Neural cell (in vitro differentiated cells): ENCODE results near the gene CLDN18.

Experiments used
- EP300 ChIP-seq: fragments of 450-650 bp; conservative IDR thresholded peaks from 2 replicates; pipeline ENCODE4 v1.6.1; 2014; ENCODE audit warnings: antibody characterized with exemption, mild to moderate bottlenecking, moderate library complexity; ENCODE audit not compliant: poor library complexity, severe bottlenecking
- EZH2 ChIP-seq: fragments of 200-600, 300-800 bp; shearing (Covaris generic), sonication (generic); IDR thresholded peaks from 2 replicates; pipeline ENCODE4 v1.6.1; 2014; ENCODE audit warnings: antibody characterized with exemption, low read length, borderline replicate concordance, mild to moderate bottlenecking; ENCODE audit not compliant: insufficient read depth, poor library complexity, severe bottlenecking
- MXI1 ChIP-seq: fragments of 450-650 bp; conservative IDR thresholded peaks from 2 replicates; pipeline ENCODE4 v1.6.1; 2014; ENCODE audit warnings: antibody characterized with exemption, mild to moderate bottlenecking; ENCODE audit not compliant: poor library complexity, severe bottlenecking
- POLR2AphosphoS5 ChIP-seq: IDR thresholded peaks from 2 replicates; pipeline ENCODE4 v1.6.1; 2012
- RAD21 ChIP-seq: fragments of 450-650 bp; conservative IDR thresholded peaks from 2 replicates; pipeline ENCODE4 v1.6.1; 2014; ENCODE audit warnings: antibody characterized with exemption, mild to moderate bottlenecking, moderate library complexity
- SMC3 ChIP-seq: fragments of 450-650 bp; conservative IDR thresholded peaks from 2 replicates; pipeline ENCODE4 v1.6.1; 2014; ENCODE audit warnings: antibody characterized with exemption, mild to moderate bottlenecking, moderate library complexity; ENCODE audit not compliant: poor library complexity
- TAF1 ChIP-seq: IDR thresholded peaks from 2 replicates; pipeline ENCODE4 v1.6.1; 2012; ENCODE audit warnings: low read depth
- TF ChIP-seq, protein P1 (sequence below): fragments of 450-650 bp; IDR thresholded peaks from 2 replicates; pipeline ENCODE4 v1.5.1; 2014; ENCODE audit warnings: antibody characterized with exemption, mild to moderate bottlenecking, moderate library complexity; ENCODE audit not compliant: poor library complexity, severe bottlenecking
- TF ChIP-seq, protein P2 (sequence below): IDR thresholded peaks from 2 replicates; pipeline ENCODE4 v1.6.1; 2012; ENCODE audit warnings: borderline replicate concordance

DNA sequence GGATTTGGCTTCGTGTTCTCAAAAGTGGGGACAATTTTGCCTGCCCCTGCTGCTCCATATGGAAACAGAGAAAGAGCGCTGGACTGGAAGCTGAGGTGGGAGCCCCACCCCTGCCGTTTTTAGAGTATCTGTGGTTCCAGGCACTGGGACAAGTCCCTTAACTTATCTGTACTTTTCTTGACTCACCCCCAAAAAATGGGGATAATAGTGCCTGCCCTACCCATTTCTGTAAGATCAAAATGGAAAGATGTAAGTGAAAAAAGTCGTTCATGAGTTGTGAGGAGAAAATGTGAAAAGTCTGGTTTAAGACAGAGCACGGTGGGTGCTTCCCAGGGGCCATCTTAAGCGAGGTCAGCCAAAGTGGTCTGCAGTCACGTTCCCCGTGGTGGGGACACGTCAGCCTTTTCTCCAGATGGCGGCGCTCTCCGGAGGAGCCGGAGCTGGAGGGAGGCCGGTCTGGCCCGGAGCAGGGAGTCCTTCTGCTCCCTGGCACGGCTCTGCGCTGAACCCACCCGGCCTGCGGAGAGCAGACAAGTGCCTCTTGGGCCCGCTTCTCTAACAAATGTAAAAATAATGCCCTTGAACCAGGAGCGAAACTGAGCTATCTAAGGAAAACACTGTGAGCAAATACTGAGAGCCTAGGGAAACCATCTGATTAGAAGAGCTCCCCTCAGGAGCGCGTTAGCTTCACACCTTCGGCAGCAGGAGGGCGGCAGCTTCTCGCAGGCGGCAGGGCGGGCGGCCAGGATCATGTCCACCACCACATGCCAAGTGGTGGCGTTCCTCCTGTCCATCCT, at the start of gene CLDN18:
- TF ChIP-seq SMC3, result no peak
- TF ChIP-seq, protein P1, sequence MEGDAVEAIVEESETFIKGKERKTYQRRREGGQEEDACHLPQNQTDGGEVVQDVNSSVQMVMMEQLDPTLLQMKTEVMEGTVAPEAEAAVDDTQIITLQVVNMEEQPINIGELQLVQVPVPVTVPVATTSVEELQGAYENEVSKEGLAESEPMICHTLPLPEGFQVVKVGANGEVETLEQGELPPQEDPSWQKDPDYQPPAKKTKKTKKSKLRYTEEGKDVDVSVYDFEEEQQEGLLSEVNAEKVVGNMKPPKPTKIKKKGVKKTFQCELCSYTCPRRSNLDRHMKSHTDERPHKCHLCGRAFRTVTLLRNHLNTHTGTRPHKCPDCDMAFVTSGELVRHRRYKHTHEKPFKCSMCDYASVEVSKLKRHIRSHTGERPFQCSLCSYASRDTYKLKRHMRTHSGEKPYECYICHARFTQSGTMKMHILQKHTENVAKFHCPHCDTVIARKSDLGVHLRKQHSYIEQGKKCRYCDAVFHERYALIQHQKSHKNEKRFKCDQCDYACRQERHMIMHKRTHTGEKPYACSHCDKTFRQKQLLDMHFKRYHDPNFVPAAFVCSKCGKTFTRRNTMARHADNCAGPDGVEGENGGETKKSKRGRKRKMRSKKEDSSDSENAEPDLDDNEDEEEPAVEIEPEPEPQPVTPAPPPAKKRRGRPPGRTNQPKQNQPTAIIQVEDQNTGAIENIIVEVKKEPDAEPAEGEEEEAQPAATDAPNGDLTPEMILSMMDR, result no peak
- no peak for TF ChIP-seq EZH2
- TF ChIP-seq POLR2AphosphoS5, result no peak
- no peak for TF ChIP-seq MXI1
- TF ChIP-seq EP300, result no peak
- TF ChIP-seq TAF1, result no peak
- no peak for TF ChIP-seq RAD21
- TF ChIP-seq, protein P2, sequence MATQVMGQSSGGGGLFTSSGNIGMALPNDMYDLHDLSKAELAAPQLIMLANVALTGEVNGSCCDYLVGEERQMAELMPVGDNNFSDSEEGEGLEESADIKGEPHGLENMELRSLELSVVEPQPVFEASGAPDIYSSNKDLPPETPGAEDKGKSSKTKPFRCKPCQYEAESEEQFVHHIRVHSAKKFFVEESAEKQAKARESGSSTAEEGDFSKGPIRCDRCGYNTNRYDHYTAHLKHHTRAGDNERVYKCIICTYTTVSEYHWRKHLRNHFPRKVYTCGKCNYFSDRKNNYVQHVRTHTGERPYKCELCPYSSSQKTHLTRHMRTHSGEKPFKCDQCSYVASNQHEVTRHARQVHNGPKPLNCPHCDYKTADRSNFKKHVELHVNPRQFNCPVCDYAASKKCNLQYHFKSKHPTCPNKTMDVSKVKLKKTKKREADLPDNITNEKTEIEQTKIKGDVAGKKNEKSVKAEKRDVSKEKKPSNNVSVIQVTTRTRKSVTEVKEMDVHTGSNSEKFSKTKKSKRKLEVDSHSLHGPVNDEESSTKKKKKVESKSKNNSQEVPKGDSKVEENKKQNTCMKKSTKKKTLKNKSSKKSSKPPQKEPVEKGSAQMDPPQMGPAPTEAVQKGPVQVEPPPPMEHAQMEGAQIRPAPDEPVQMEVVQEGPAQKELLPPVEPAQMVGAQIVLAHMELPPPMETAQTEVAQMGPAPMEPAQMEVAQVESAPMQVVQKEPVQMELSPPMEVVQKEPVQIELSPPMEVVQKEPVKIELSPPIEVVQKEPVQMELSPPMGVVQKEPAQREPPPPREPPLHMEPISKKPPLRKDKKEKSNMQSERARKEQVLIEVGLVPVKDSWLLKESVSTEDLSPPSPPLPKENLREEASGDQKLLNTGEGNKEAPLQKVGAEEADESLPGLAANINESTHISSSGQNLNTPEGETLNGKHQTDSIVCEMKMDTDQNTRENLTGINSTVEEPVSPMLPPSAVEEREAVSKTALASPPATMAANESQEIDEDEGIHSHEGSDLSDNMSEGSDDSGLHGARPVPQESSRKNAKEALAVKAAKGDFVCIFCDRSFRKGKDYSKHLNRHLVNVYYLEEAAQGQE, result no peak
